Nephron (organoid): Measurements from ENCODE around the gene MMP25.

Experiments used
- H3K27ac Mint-ChIP-seq, 3 experiments: 2 replicates each; pipeline ENCODE4 v1.8.0; 2020; ENCODE audit warnings: mixed read lengths in 3 of 3, mild to moderate bottlenecking in 2 of 3, moderate library complexity in 1 of 3
- H3K27me3 Mint-ChIP-seq: 2 replicates; pipeline ENCODE4 v1.8.0; 2021; ENCODE audit warnings: low read depth, mild to moderate bottlenecking, moderate library complexity, mixed read lengths
- H3K36me3 Mint-ChIP-seq: 2 replicates; pipeline ENCODE4 v1.8.0; 2020; ENCODE audit warnings: low read depth, mixed read lengths
- H3K4me1 Mint-ChIP-seq: 2 replicates; pipeline ENCODE4 v1.8.0; 2020; ENCODE audit warnings: mixed read lengths
- H3K4me3 Mint-ChIP-seq, 3 experiments: 2 replicates each; pipeline ENCODE4 v1.8.0; 2020; ENCODE audit warnings: mild to moderate bottlenecking in 3 of 3, mixed read lengths in 3 of 3, moderate library complexity in 2 of 3
- H3K9me3 Mint-ChIP-seq: 2 replicates; pipeline ENCODE4 v1.8.0; 2020; ENCODE audit warnings: mixed read lengths
- CTCF ChIP-seq, 3 experiments: fragments of 200-600 bp; sonication (generic); IDR thresholded peaks; one replicate each; pipeline ENCODE4 v1.5.0; 2021; ENCODE audit warnings: antibody characterized with exemption in 3 of 3; ENCODE audit not compliant: unreplicated experiment in 3 of 3

Gene MMP25

GRCh38 chr16:3013998-3014690 lies 32.2 kb upstream of the MMP25 start:
- H3K9me3 Mint-ChIP-seq: no peaks in the 10 kb centered on the region
- no peak overlapping the region for H3K27ac Mint-ChIP-seq
- H3K36me3 Mint-ChIP-seq: no peaks in the 10 kb centered on the region
- peaks cover 83% of the 10 kb centered on the region for H3K27me3 Mint-ChIP-seq
- no peak overlapping the region for H3K4me3 Mint-ChIP-seq
- no peak for TF ChIP-seq CTCF (IDR thresholded peaks at IDR 0.05; ENCODE audit: unreplicated experiment in 3 of 3)
- H3K4me1 Mint-ChIP-seq: no peaks in the 10 kb centered on the region

GRCh38 chr16:3014971-3015370 lies 31.4 kb upstream of the MMP25 start:
- TF ChIP-seq CTCF (IDR thresholded peaks at IDR 0.05; ENCODE audit: unreplicated experiment in 3 of 3): no peak
- no peaks in the 10 kb centered on the region for H3K36me3 Mint-ChIP-seq
- peak overlapping the region in 2 of 3 experiments; percentile 18 to 41 for H3K4me3 Mint-ChIP-seq
- H3K27me3 Mint-ChIP-seq: peaks cover 78% of the 10 kb centered on the region
- H3K9me3 Mint-ChIP-seq: no peaks in the 10 kb centered on the region
- peaks cover 2% of the 10 kb centered on the region for H3K4me1 Mint-ChIP-seq
- H3K27ac Mint-ChIP-seq: no peak overlapping the region

- H3K4me3 Mint-ChIP-seq: peak overlapping the region; percentile 58 to 77 (median 63)
- no peaks in the 10 kb centered on the region for H3K36me3 Mint-ChIP-seq
- H3K27me3 Mint-ChIP-seq: peaks cover 72% of the 10 kb centered on the region
- peaks cover 4% of the 10 kb centered on the region for H3K4me1 Mint-ChIP-seq
- peak overlapping the region in 1 of 3 experiments; percentile 65 for H3K27ac Mint-ChIP-seq
- no peaks in the 10 kb centered on the region for H3K9me3 Mint-ChIP-seq
- TF ChIP-seq CTCF (IDR thresholded peaks at IDR 0.05; ENCODE audit: unreplicated experiment in 3 of 3): no peak
These were observed 30.4 kb upstream of the MMP25 start for GRCh38 chr16:3015865-3016521.

- TF ChIP-seq CTCF (IDR thresholded peaks at IDR 0.05; ENCODE audit: unreplicated experiment in 3 of 3): no peak
These were observed 29.0 kb upstream of the MMP25 start for GRCh38 chr16:3017344-3017743.

GRCh38 chr16:3017794-3018506 lies 28.4 kb upstream of the MMP25 start, which contains the start of gene CLDN6:
Gene CLDN6 (minus strand): TSS chr16:3018183. CDS start chr16:3016021, 2,162 bp downstream.
- H3K27me3 Mint-ChIP-seq: peaks cover 61% of the 10 kb centered on the region

More at GRCh38 chr16:3017344-3017743, 29.0 kb upstream of the MMP25 start:
- Mint-ChIP-seq H3K27ac (peak overlapping the region in 1 of 3 experiments; percentile 78), H3K27me3 (peaks cover 67% of the 10 kb centered on the region), H3K36me3 (no peaks in the 10 kb centered on the region), H3K4me3 (peak overlapping the region; percentile 61 to 73 (median 70)), H3K4me1 (peaks cover 17% of the 10 kb centered on the region), H3K9me3 (no peaks in the 10 kb centered on the region)

More at GRCh38 chr16:3017794-3018506, 28.4 kb upstream of the MMP25 start, which contains the start of gene CLDN6:
- Mint-ChIP-seq H3K4me1 (peaks cover 23% of the 10 kb centered on the region), H3K27ac (peak within 1 kb of the TSS in 2 of 3 experiments; percentile 61 to 92), H3K9me3 (no peaks in the 10 kb centered on the region), H3K36me3 (no peaks in the 10 kb centered on the region), H3K4me3 (peak within 1 kb of the TSS; percentile 79 to 86 (median 83))
- TF ChIP-seq CTCF (IDR thresholded peaks at IDR 0.05; ENCODE audit: unreplicated experiment in 3 of 3): peak; percentile 36 to 58 (median 47)
